Esophagus squamous epithelium (tissue), 4 donors: ENCODE results near the gene METTL3.

Experiments
- CTCF ChIP-seq, 6 experiments: fragments of 450-650 bp in 4 of 6; fragments of 200-600 bp in 2 of 6; sonication (generic) in 2 of 6; IDR thresholded peaks; one replicate each; pipeline ENCODE4 v1.5.1; 2016 to 2019; ENCODE audit warnings: antibody characterized with exemption in 6 of 6, mild to moderate bottlenecking in 4 of 6, moderate library complexity in 4 of 6
- POLR2A ChIP-seq, 4 donors: fragments of 450-650 bp; IDR thresholded peaks; one replicate each; pipeline ENCODE4 v1.6.1; 2017; ENCODE audit warnings: antibody characterized with exemption in 4 of 4, mild to moderate bottlenecking in 4 of 4, moderate library complexity in 3 of 4

- TF ChIP-seq CTCF (IDR thresholded peaks at IDR 0.05) (no peak), POLR2A (IDR thresholded peaks at IDR 0.05) (no peak)
These were observed 13.7 kb upstream of the METTL3 start for GRCh38 chr14:21524575-21525490.
